Stimulated activated CD8-positive, alpha-beta memory T cell treated with anti-CD3 and anti-CD28 coated beads, Interleukin-7, amount 100 ng/mL, for 1 hour (primary cell): ENCODE measurements around the gene POU6F1.
A peak's percentile ranks its signal among the peaks of the same experiment; 100 is the strongest.

Experiments
- DNase-seq, 2 donors: peaks; one replicate each; pipeline ENCODE4 v3.0.0-alpha.2; 2020; ENCODE audit warnings: low read depth in 2 of 2

Gene POU6F1

DNA sequence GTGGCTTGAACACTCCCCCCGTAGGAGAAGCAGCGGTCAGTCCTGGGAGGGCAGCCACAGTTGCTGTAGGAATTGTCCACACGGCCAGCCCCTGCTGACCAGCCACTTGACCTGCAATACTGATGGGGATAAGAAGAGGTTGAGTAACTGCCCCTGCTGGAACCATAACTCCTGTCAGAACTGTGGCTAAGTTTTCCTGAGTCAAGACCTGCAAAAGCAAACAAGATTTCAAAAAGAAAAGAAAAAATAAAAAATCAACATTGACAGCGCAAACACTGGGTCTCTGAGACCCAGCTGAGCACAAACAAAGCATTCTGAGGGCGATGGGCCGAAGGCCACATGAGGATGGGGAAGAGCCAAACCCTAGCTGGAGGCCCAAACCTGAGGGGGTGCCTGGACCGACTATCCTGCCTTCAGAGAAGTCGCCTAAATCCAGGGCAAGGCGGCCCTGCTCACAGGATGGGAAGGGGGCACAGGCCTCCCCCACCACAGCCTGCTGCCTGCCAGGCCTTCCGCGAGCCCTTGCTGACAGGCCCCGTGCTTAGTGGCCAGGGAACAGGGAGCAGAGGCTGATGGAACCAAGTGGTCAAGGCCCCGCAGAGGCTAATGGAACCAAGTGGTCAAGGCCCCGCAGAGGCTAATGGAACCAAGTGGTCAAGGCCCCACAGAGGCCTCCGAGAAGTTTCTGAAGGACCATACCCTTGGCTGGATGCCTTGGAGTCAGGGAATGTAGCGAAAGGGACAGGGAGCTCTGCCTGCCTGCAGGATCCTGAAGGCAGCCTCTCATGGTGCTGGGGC lies 19.1 kb downstream of the POU6F1 start:
- DNase-seq = no peak

DNA sequence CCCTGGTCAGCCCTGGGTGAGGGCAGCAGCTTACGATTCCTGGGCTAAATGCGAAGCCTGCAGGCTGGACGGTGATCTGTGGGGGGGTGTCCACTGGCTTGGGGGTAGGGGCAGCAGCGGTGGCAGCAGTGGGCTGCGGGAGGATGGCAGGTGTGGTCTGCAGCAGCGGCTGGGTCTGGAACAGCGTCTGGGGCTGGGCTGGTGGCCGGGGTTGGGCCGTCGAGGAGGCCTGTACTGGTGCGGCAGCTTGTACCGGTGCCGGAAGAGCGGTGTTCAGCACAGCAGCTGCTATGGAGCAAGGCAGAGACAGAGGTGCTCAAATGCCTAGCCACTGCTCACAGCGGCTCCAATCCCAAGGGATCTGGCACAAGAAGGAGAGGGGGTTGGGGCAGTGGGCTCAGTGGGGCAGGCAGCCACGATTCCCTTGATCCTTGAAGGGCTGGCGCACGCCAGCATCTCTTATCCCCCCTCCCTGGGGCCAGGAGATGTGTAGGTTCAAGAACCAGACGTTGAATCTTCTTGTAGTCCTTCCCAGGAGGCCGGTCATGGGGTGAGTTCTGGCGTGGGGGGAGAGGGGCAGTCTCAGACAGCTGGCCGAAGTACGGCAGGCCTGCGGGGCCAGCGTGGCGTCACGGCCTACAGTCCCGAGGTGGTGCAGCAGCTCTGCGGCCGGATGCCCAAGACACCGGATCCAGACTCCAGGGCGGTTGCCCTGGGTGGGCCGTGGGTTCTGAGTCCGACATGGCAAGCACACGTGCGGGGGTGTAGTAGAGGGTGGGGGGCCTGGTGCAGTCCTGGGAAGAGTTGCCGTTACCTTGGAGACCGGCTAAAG lies 19.9 kb downstream of the POU6F1 start:
- no peak for DNase-seq

DNA sequence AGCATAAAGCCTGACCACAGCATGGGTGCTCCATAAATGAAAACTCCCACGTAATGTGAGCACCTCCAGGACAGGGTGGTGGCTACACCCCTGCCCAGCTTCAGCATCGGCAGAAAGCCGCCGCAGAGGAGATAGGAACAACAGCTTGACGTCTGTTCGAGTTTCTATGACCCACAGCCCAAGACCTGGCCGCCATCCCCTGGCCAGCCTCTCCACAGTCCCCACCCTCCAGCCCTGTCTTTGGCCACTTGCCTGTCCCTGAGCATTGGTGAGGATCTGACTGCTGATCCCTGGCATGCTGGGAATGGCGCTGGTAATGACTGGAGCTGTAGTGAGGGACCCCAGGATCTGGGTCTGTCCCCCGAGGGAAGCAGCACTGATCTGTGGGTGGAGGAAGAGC lies 21.3 kb downstream of the POU6F1 start:
- DNase-seq = no peak

DNA sequence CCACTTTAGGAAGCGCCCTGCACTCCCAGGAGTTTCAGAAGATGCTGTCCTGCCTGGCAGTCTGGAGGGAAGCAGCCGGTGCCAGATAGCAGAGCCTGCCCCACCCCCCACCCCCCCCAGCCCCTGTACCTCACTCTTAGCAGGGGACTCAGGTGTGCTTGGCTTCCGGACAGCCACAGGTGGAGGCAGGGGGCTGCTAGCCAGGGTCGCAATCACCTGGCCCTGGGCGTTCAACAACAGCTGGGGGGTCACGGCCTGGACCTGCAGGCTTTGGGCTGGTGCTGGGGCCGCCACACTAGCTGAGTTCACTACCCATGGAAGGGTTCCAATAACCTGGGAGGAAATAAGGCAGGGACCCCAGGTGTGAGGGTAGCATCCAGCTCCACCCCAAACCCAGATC lies 22.0 kb downstream of the POU6F1 start:
- no peak for DNase-seq

DNA sequence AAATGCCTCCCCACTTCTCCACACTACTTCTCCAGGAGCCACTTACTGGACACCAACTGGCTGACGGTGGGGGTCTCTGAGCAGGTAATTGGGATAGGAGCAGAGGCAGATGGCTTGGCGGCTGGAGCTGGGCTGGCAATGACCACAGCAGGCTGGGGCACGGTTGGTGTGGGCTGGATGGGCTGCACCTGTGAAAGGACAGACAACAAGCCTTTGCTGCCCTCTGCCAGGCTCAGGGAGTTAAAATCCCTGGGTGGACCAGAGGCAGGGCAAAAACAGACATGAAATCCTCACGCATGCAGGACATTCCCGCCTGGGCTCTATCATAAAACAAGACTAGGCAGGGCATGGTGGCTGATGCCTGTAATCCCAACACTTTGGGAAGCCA lies 25.6 kb downstream of the POU6F1 start:
- no peak for DNase-seq

DNA sequence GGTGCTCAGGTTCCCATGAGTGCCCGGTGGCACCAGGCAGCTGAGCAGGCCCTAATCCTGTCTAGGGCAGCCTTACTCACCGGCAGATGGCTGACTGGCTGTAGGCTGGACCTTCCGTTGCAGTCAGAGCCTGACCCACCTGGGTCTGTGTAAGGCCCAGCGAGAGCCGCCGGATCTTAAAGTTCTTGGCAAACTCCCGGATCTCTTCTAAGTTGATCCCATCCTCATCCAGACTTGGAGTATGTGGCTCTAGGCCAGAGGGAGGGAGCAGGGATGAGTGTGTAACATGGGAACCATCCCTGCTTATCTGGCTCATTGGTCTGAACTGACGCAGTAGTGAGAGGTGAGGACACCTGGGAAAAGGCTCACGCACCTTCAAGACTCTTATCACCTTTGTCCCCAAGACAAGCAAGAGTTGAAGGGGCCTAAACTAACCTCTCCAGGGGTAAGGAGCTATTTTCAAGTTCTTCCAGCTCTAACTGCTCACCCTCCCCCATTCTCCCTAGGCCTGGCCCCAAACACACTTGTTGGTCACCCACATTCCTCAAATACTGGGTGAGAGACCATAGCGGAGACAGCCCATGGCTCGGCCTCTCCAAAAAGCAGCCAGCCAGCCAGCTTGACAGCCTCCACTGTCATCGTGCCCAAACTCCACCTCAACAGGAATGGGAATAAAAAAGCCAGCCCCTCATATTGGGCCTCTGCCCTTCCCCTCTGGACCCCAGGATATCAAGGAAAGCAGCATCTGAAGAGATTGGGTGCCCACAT lies 26.2 kb downstream of the POU6F1 start:
- no peak for DNase-seq

DNA sequence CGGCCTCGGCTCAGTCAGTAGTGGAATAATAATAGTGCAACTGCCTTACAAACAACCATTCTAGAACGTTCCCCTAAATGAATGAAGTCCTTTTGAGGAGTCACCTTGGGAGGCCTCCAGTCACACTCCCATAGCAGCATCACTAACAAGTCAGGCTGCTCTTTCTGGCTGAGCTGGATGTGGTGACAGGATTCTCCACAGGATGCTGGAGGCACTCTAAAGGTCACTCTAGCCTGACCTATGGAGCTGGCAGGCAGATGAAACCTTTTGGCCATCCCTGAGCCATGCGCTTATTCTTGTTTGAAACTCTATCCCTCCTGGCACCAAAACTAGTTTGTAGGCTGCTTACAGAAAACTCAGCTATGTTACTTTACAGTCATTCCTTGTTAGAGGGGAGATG lies 27.0 kb downstream of the POU6F1 start:
- DNase-seq = no peak

DNA sequence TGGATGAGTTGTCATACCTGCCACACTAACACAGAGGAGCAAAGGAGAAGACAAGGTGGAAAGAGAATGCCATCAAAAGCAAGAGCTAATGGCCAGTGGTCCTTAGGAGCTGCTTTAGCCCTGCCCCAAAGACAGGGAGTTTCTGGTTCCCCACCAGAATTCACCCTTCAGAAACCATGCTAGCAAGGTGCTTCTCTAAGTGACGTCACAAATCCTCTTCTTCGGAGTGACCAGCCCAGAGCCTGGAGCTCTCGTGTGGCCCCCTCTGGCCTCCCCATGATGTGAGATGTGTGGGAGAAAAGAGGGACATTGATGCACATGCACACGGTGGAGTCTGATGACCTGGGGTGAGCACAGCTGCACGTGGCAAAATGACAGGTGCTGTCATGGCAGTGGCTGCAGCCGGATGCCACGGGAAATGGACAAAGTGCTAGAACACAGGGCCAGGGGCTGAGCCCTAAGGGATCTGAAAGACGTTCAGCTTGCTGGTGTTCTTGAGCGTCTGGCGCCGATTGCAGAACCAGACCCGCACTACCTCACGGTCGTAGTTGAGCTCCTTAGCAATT lies 28.0 kb downstream of the POU6F1 start:
- DNase-seq = no peak

DNA sequence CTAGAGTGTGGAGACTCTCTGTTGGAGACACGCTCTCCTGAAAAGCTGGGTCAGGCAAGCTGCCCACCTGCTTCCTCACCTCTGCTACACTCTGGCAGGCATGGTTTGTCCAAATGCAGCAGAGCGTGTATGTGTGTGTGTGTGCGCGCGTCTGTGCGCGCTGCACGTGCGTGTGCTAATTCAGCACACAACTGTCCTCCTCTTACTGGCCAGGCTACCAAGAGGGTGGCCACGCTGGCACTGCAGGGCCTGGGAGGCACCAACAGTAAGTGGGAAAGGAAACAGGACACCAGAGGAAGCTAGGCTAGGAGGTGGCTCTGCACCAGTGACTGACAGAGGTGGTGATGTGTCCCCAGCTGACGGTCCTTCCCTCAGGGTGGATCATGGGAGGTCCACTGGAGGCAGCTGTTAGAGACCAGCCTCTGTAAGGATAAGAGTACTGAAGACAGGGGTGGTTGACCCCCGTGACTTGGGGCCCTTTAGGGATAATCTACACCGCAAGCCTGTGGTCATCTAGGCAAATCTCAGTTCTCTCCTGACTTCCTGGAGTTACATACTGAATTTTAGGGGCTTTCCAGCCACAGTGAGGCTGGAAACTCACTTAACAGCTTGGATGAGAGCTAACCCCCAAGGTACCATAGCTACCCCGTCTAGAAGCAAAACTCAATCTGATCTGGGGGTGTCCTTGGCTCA lies 29.4 kb downstream of the POU6F1 start:
- no peak for DNase-seq

DNA sequence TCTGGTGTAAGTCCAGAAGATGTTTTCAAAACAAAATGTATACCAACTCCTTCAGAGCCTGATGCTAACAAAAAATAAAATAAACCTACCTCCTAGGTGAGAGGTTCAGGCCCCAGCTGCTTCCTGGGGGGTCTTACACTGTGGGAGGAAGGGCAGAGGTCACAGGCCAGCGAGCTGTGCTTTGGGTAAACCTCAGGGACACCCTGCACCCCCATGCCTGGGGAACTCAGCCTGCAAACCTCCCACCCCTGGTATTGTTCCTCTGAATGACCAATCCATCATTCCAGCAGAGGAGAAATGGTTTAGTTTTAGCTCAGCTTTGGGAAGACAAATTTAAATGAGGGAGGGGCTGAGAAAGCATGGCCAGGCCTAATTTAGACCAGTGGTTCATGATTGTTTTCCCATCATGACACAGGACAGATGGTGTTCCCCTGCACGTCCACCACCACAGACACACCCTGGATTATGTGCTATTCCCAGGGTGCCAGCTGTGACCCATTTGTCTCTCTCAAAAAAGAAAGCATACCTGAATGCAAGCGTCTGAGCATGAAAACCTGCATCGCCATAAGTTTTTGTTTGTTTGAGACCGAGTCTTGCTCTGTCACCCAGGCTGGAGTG lies 30.4 kb downstream of the POU6F1 start:
- no peak for DNase-seq

DNA sequence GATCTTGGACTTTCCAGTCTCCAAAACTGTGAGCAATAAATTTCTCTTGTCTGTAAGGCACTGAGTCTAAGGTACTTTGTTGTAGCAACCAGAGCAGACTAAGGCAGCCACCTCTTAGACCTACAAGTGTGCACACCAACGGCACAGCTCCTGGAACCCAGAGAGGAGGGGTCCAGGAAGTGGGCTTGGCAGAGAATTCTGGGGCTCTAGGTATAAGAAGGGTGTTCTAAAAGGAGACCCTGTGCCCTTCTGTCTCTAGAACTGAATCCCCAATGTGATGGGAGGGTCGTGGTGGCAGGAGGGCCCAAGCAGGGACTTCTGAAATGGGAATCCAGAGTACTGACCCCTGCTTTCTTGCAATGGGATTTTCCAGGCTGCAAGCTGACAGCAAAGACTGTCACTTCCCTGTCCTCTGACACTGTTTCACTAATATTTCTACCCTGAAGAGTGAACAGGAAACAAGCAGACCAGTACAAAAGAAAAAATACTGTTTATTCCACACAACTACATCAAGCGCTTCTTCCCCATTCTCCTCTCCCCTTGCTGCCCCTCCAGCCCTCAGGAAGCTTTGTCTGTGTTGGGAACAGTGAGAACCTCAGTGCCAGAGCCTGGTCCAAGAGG lies 31.3 kb downstream of the POU6F1 start:
- no peak for DNase-seq

DNA sequence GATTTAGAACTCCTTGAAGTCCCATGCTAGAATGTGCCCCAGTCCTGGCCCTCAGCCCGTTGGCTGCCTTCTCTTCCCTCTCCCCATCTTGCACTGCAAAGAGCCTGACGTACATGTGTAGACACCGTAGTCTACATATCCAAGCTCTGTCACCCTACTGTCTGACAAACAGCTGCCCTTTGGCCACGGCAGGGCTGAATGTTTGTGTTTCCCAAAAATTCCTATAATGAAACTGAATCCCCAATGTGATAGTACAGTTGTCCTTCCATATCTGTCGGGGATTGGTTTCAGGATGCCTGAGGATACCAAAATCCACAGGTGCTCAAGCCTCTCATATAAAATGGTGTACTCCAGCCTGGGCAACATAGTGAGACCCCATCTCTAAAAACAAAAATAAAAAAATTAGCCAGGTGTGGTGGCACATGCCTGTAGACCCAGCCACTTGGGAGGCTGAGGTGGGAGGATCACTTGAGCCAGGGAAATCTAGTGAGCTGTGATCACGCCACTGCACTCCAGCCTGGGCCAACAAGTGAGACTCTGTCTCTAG lies 32.6 kb downstream of the POU6F1 start:
- DNase-seq = no peak

DNA sequence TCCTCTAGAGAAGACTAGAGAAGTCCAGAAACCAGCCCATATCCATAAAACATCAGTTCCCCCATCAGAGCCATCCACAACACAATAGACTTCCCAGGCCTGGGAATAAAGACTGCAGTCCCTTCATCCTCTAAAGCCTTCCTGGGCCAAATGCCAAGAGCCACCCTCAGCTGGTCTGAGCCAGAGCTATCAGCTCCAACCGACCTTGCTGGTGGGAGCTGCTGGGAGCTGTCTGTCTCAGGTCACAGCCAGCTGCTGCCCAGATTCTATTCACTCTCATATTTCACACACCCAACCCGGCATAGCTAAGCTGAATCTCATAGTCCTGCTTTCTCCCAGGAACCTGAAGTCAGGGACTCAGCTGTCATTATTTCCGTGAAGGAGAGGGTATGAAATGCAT lies 34.0 kb downstream of the POU6F1 start:
- DNase-seq = no peak

DNA sequence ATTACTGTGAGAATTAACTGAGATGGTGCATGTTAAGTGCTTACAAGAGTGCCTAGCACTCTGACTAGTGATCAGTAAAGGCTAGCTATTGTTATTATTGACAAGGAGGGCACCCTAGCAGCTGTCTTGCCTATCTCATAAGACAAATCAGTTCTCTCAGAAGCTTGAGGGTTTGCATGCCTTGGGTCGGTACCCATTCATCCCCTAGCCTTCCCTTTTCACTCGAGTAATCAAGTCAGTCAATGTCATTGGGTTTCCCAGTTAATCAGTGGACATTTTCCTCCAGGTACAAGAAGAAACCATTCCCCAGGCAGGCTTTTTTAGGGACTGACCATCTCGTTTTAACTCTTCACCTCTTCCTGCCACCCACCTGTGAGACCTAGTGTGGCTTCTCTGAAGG lies 34.5 kb downstream of the POU6F1 start:
- no peak for DNase-seq

DNA sequence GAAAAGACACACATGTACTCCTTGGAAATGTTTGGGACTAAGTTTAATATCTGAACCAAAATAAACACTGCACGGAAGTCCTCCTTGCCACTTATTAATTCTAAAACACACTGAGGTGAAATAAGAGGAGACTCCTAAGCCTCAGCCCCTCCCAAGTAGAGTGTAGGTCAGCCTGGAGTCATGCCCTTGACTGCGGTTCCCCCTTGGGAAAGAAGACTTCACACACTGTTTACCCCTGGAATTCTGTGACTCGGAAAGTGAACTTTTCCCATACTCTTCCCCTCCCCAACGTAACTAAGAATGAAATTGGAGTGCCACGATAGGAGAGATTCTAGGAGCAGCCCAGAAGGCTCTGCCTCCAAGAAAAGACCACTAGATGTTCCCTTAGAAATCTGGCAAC lies 36.3 kb downstream of the POU6F1 start:
- no peak for DNase-seq

DNA sequence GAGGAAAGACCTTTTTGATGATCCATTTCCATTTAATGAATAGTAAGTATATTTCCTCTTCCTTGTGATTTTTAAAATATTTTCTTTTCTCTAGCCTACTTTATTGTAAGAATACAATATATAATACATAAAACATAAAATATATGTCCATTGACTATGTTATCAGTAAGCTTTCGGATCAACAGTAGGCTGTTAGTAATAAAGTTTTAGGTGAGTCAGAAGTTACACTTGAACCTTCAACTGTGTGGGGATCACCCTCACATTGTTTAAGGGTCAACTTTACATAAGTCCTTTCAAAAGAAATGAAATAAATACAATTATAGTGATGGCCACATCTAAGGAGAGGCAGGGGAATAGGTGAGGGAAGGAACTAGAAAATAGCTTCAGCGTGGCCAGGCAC lies 40.0 kb downstream of the POU6F1 start:
- DNase-seq = no peak

DNA sequence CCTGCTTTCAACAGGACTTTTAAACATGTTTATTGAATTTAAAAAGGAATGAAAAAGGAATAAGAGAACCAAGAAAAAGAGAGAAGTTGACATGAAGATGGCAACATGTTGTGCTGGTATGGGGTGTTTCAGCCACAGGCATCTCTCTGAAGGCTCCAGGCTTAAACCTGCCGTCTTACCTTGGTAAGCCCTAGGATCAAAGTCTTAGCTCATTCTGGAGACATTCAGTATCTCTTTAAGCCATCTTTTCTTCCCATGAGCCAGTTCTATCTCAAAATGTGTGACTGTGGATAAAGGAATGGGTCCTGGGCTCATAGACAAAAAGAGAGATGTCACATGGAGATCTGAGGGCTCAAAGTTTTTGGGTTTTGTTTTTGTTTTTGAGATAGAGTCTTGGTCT lies 43.4 kb downstream of the POU6F1 start:
- no peak for DNase-seq

DNA sequence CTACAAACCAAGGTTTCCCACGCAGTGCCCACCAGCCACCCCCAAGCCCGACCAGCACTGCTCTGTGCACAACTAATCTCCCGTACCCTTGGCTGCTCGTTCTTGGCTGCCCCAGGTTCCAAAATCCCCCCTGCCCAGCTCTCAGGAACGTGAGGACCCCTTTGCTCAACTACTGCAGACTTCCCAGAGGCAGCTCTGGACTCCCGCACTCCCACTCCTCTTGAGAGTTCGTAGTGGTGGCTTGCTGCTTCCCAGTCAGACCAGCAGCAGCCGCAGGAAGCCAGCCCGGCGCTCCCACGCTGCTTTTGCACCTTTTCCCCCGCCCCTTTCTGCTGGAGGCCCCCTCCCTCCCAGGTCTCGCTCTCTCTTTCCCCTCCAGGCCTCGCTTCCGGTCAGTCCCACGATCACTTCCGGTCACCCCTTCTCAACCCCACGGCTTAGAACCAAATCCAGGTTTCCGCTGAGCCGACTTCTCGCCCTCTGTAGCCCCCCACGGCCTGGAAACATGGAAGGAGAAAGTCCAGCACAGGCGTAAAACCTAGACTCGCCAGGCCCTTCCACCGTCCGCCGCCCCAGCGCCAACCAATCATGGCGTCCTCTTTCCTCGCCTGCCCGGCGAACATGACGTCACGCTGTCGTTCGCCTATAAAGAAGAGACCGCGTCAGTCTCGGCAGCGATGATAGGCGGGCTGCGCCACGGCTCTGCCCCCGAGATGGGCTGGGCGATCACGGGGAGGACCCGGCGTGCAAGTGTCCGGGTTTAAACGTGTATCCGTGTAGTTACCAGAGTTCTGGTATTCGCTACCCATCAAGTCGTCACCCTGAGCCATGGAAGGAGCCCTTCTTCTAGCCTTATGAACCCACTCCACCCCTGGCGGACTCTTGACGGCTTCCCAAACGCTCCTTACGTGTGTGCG lies 45.1 kb downstream of the POU6F1 start, which contains the start of gene TFCP2:
TFCP2 (minus strand) TSS at position 621 of the 917 bp plus-strand sequence. CDS start 713 bp downstream, outside the sequence.
- peak; percentile 85 to 88 for DNase-seq

DNA sequence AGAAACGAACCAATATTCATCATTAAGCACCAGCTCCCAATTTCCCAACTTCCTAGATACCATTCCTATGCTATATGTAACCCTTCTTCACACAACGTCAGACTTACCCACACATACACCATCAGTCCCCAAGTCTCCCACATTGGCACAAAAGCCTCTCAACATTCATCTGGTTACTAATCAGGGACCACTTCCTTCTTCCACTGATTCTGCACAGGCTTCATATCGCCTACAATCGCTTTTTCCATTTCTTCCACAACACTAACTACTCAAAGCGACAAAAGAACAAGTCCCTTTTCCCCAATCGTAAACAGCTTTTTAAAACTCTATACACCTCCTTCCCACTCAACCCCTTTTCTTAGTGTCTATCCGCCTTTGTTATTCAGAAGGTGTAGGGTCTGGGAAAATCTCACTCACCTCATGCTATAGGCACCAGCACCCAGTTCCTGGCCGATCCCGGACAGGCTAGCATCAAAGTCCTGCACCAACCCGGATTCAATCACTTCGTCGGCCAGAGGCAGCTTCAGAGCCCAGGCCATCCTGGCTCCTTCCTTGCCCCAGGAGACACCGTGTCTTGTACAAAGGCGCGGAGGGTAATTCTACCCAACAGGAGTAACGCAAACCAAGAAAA lies 45.9 kb downstream of the POU6F1 start:
- DNase-seq = no peak
